ENCODE data around the gene PCDHA8.
"Not testable (repeated sequence)": the region's sequence is repeated elsewhere in the genome, so short reads cannot be mapped to it uniquely, and the experiment has no call there.

Gene PCDHA8

DNA sequence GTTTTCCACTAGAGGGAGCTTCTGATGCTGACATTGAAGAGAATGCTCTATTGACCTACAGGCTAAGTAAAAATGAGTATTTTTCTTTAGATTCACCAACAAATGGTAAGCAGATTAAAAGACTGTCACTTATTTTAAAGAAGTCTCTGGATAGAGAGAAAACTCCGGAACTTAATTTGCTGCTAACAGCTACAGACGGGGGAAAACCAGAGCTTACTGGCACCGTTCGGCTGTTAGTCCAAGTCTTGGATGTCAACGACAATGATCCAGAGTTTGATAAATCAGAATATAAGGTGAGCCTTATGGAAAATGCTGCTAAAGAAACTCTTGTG lies 28.5 kb downstream of the PCDHA8 start:
- no peak for DNase-seq (ENCODE audit: low read depth in 2 of 2, low spot score in 1 of 2)

- no peak for DNase-seq (ENCODE audit: low read depth in 2 of 2, low spot score in 1 of 2)
These were observed 29.5 kb downstream of the PCDHA8 start for GRCh38 chr5:140870221-140871201.

GRCh38 chr5:140875085-140876065 lies 34.4 kb downstream of the PCDHA8 start, which contains the start of gene PCDHA12:
Gene PCDHA12 (plus strand): TSS chr5:140875308. CDS start chr5:140875473, 165 bp downstream.
- no peak for DNase-seq (ENCODE audit: low read depth in 2 of 2, low spot score in 1 of 2)

GRCh38 chr5:140876541-140877261 lies 35.7 kb downstream of the PCDHA8 start:
- DNase-seq (ENCODE audit: low read depth in 2 of 2, low spot score in 1 of 2), result not testable (repeated sequence)

DNA sequence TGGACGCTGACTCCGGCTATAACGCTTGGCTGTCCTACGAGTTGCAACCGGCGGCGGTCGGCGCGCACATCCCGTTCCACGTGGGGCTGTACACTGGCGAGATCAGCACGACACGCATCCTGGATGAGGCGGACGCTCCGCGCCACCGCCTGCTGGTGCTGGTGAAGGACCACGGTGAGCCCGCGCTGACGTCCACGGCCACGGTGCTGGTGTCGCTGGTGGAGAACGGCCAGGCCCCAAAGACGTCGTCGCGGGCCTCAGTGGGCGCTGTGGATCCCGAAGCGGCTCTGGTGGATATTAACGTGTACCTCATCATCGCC lies 36.2 kb downstream of the PCDHA8 start:
- DNase-seq (ENCODE audit: low read depth in 2 of 2, low spot score in 1 of 2), result no peak

- DNase-seq (ENCODE audit: low read depth in 2 of 2, low spot score in 1 of 2), result no peak
These were observed 41.1 kb downstream of the PCDHA8 start, which contains the start of gene PCDHA13 for GRCh38 chr5:140881889-140882590. Gene PCDHA13 (plus strand): TSS chr5:140882124. CDS start chr5:140882269, 145 bp downstream.

- DNase-seq (ENCODE audit: low read depth in 2 of 2, low spot score in 1 of 2), result no peak
These were observed 41.6 kb downstream of the PCDHA8 start for GRCh38 chr5:140882591-140882899.

DNA sequence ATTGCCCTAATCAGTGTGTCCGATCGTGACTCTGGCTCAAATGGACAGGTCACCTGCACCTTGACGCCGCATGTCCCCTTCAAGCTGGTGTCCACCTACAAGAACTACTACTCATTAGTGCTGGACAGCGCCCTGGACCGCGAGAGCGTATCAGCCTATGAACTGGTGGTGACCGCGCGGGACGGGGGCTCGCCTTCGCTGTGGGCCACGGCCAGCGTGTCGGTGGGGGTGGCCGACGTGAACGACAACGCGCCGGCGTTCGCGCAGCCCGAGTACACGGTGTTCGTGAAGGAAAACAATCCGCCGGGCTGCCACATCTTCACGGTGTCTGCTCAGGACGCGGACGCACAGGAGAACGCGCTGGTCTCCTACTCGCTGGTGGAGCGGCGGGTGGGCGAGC lies 42.4 kb downstream of the PCDHA8 start:
- DNase-seq (ENCODE audit: low read depth in 2 of 2, low spot score in 1 of 2), result no peak

- DNase-seq (ENCODE audit: low read depth in 2 of 2, low spot score in 1 of 2), result no peak
These were observed 43.1 kb downstream of the PCDHA8 start for GRCh38 chr5:140883927-140884697.
